ENCODE data around the gene LRRN4.
"Not testable (repeated sequence)": the region's sequence is repeated elsewhere in the genome, so short reads cannot be mapped to it uniquely, and the experiment has no call there.

The LRRN4 gene

DNA sequence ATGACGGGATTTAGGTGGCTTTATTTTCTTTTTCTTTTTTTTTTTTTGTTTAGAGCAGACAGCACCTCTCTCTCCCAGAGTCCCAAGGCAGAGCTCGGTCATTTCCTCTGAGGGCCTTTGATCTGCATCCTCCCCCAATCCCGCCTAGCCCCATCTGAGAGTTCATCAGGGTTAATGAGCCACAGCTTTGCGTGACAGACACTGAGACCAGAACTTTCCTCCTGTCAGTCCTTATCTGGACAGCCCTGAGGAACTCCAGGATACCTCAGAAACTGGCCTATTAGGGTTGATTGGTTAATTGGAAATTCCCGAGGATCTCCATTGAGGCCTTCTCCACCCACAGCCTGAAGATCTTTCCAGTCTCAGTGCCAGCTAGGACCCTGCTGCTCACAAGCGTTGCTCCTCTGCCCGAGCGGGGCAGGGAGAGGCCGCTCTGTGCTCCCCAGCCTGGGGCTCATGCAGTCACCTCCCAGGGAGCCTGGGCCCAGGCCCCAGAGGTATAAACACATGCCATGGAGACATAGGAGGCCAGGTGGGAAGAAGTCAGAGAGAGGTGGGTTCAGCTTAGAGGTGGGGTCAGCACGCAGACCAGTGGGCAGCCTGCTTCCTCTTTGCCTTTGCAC is 1.4 kb upstream of the LRRN4 start:
- H3K4me3 ChIP-seq (ENCODE audit: low read depth, low read length): no peak overlapping the region
- TF ChIP-seq, protein P1, sequence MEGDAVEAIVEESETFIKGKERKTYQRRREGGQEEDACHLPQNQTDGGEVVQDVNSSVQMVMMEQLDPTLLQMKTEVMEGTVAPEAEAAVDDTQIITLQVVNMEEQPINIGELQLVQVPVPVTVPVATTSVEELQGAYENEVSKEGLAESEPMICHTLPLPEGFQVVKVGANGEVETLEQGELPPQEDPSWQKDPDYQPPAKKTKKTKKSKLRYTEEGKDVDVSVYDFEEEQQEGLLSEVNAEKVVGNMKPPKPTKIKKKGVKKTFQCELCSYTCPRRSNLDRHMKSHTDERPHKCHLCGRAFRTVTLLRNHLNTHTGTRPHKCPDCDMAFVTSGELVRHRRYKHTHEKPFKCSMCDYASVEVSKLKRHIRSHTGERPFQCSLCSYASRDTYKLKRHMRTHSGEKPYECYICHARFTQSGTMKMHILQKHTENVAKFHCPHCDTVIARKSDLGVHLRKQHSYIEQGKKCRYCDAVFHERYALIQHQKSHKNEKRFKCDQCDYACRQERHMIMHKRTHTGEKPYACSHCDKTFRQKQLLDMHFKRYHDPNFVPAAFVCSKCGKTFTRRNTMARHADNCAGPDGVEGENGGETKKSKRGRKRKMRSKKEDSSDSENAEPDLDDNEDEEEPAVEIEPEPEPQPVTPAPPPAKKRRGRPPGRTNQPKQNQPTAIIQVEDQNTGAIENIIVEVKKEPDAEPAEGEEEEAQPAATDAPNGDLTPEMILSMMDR (conservative IDR thresholded peaks at IDR 0.05; ENCODE audit: low read depth, low read length): no peak

DNA sequence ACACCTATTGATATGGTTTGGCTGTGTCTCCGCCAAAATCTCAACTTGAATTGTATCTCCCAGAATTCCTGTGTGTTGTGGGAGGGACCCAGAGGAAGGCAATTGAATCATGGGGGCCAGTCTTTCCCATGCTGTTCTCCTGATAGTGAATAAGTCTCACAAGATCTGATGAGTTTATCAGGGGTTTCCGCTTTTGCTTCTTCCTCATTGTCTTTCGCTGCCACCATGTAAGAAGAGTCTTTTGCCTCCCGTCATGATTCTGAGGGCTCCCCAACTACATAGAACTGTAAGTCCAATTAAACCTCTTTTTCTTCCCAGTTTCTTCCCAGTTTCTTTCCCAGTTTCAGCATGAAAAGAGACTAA is 810 bp upstream of the LRRN4 start:
- not testable (repeated sequence) for H3K4me3 ChIP-seq (ENCODE audit: low read depth, low read length); DNase-seq (ENCODE audit: low read depth)

More for the DNA sequence above, 1.4 kb upstream of the LRRN4 start:
- no peak for DNase-seq (ENCODE audit: low read depth)

DNA sequence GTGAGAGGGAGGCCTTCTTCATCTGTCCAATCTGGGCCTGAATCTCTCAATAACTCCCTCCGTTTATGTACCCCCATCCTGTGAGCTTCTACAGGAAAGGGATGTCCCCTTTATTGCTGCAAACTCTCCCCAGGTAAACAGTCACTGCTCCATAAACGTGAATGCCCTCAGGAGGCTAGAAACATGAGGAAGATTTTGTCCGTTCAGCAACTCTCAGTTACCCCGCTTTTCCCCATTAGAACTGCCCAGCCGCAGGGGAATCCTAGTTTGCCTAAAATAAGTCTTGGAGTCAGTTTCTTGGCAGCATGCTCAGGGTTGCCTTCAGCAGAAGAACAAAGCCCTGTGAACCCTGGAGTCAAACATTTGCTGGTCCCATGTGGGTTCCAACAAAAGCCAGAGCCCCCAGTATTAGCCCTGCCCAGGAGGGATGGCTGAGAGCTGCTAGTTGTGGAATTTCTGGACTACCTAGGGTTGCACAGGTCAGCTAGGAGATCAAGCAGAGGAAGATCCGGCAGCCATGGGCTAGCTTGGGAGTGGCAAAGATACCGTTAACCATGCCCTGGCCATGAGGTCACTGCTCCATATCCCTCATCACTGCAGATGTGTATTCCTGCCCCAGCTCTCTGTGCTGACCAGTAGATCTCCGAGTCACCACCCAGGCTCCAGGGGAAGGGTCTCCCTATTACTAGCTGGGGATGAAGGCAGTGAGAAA is 640 bp downstream of the LRRN4 start:
- no peak overlapping the region for H3K4me3 ChIP-seq (ENCODE audit: low read depth, low read length)
- no peak for DNase-seq (ENCODE audit: low read depth)
- TF ChIP-seq, protein P1 (conservative IDR thresholded peaks at IDR 0.05; ENCODE audit: low read depth, low read length): no peak

DNA sequence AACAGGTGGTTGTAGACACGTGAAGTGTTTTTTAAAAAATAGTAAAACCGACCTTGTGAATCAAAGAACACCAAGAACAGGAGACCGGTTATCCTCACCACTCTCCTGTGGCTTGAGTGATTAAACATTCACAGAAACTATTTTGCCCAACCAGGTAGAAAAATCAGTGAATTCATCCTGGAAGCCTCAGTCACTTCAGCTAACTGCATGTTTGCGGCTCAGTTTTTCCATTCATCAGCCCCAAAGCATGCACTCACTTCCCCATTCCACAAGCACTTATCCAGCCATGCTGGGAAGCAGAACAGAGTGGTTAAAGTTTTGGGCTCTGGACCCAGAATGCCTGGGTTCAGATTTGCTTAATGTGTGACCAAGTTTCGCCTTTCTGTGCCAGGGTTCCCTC is 2.4 kb downstream of the LRRN4 start:
- DNase-seq (ENCODE audit: low read depth): peak; percentile 59
- TF ChIP-seq, protein P1 (conservative IDR thresholded peaks at IDR 0.05; ENCODE audit: low read depth, low read length): no peak
- H3K4me3 ChIP-seq (ENCODE audit: low read depth, low read length): no peak overlapping the region

DNA sequence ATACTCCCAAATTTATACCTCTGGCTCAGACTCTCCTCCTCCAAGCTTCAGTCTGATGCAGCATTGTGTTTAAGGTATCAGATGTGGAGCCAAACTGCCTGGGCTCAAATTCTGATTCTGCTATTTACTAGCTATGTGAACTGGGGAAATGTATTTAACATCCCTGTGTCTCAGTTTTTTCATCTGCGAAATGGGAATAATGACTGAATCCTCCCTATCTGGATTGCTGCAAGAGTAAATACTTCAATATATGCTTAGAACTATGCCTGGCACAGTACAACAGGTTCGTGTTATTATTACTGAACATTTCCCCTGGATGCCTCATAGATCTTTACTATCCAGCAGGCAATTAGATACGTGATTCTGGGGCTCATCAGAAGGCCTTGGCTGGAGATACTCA is 5.5 kb downstream of the LRRN4 start:
- no peak for DNase-seq (ENCODE audit: low read depth)
- no peak overlapping the region for H3K4me3 ChIP-seq (ENCODE audit: low read depth, low read length)
- TF ChIP-seq, protein P1 (conservative IDR thresholded peaks at IDR 0.05; ENCODE audit: low read depth, low read length): no peak

DNA sequence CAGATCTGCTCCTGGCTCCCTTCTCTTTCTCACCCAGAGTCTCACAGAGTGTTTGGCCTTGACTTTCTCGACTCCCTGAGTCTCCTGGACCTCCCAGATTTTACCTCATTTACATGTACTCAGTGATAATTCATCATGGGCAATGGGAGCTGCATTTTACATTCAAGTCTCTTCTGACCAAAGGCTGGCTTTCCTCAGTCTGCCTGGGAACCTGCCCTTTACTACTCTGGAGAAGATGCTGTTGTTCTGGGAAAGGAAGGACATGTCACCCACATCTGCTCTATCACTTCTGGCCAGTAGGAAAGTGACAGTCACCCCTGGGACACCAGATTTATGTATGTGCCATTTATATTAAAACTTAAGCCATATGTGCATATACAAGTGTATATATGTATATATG is 7.4 kb downstream of the LRRN4 start:
- TF ChIP-seq, protein P1 (conservative IDR thresholded peaks at IDR 0.05; ENCODE audit: low read depth, low read length): no peak
- DNase-seq (ENCODE audit: low read depth): no peak
- H3K4me3 ChIP-seq (ENCODE audit: low read depth, low read length): no peak overlapping the region

DNA sequence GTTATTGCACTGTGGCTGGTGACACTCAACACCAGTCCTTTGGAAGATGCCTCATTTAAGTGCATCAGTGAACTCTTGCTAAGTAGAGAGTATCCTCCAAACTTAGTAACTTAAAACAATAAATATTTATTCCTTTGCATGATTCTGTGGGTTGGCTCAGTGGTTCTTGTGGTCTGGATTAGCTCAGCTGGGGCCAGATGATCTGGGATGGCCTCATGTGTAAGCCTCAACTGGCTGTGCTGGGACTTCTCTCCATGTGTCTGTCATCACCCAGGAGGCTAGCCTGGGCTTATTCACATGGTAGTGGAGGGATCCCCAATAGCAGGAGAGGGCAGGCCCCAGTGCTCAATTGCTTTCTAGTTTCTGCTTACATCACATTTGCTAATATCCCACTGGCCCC is 8.3 kb downstream of the LRRN4 start:
- TF ChIP-seq, protein P1 (conservative IDR thresholded peaks at IDR 0.05; ENCODE audit: low read depth, low read length): no peak
- H3K4me3 ChIP-seq (ENCODE audit: low read depth, low read length): no peak overlapping the region
- peak; percentile 60 for DNase-seq (ENCODE audit: low read depth)
